Right lobe of liver (tissue), 6 donors: ENCODE measurements around the gene SYT14. TPM values are rescaled to one million over a fixed set of nuclear protein-coding genes. Genes with fewer than 3 reads are reported as not detected.
"Not testable (repeated sequence)": the region's sequence is repeated elsewhere in the genome, so short reads cannot be mapped to it uniquely, and the experiment has no call there.

Experiments used
- ATAC-seq, 4 donors: fragments of 200-7000 bp; cut with Tn5 transposase; one replicate each; pipeline ENCODE4 v1.9.1; 2020; ENCODE audit warnings: mild to moderate bottlenecking in 4 of 4, moderate library complexity in 4 of 4
- DNase-seq, 3 donors: peaks; one replicate each; pipeline ENCODE4 v3.0.0-alpha.2; 2020
- H3K27ac ChIP-seq, 3 donors: fragments of 200-600 bp; one replicate each; pipeline ENCODE4 v1.8.0; 2022
- H3K27me3 ChIP-seq, 2 donors: fragments of 200-600 bp; one replicate each; pipeline ENCODE4 v1.8.0; 2022
- H3K36me3 ChIP-seq, 4 donors: fragments of 200-600 bp; sonication (generic) in 1 of 4; one replicate each; pipeline versions ENCODE4 v1.5.1 to v1.8.0; 2017 to 2022; ENCODE audit warnings: control low read depth in 1 of 4
- H3K4me1 ChIP-seq, 4 donors: fragments of 200-600 bp; sonication (generic) in 1 of 4; one replicate each; pipeline versions ENCODE4 v1.5.1 to v1.8.0; 2017 to 2022; ENCODE audit warnings: control low read depth in 1 of 4
- H3K4me3 ChIP-seq, 3 donors: fragments of 200-600 bp; one replicate each; pipeline ENCODE4 v1.8.0; 2022
- H3K9me3 ChIP-seq, 4 donors: fragments of 200-600 bp; sonication (generic) in 1 of 4; one replicate each; pipeline versions ENCODE4 v1.5.1 to v1.8.0; 2017 to 2022; ENCODE audit warnings: control low read depth in 1 of 4
- POLR2A ChIP-seq: fragments of 450-650 bp; IDR thresholded peaks from one replicate; pipeline ENCODE4 v1.6.1; 2017; ENCODE audit warnings: antibody characterized with exemption, mild to moderate bottlenecking
- WGBS: methylation state at CpG from one replicate; pipeline ENCODE4 v1.1.6; 2018; ENCODE audit warnings: low coverage, low lambda C conversion rate; ENCODE audit not compliant: insufficient coverage; ENCODE audit errors: missing lambda C conversion rate; 5-methylcytosine and 5-hydroxymethylcytosine counted together
- intact Hi-C, 2 donors: fragments of 100-400 bp; cut with DNase I; formaldehyde crosslinking; loops; one replicate each; pipeline versions ENCODE4 v1.11.2 to v1.14.1; 2022
- total RNA-seq, 6 experiments: library from RNA; depleted of rRNA in 2 of 6; stranded (reverse); fragments of >200 nt in 2 of 6; fragmentation: NEBNext Ultra II Directional in 3 of 6; extraction: Animal tissue kit (Norgen Biotek cat#: 25700) in 3 of 6; gene quantifications; one replicate each; pipeline versions ENCODE4 v1.1.0 to v1.2.4, GENCODE V29; 2016 to 2023
- TF ChIP-seq, protein P1 (sequence below), 4 donors: fragments of 200-600 bp in 3 of 4; fragments of 450-650 bp in 1 of 4; IDR thresholded peaks; one replicate each; pipeline versions ENCODE4 v1.5.1 to v1.8.0; 2016 to 2022; ENCODE audit warnings: antibody characterized with exemption in 4 of 4, mild to moderate bottlenecking in 2 of 4
- donor health status: DM: no; HTN: yes; CAD: no.
- donor health status: DM: no; HTN: no; CAD: no.
- donor health status: DM: no; HTN: no; CAD: no.
- donor health status: DM: no; HTN: yes; CAD: no.
- donor health status: DM: no; HTN: yes; CAD: no.

Gene SYT14
- total RNA-seq, 6 experiments from 2014 or later: not detected

GRCh38 chr1:209893751-209894150 lies 44.3 kb upstream of the SYT14 start:
- no peak for TF ChIP-seq POLR2A
- TF ChIP-seq, protein P1, sequence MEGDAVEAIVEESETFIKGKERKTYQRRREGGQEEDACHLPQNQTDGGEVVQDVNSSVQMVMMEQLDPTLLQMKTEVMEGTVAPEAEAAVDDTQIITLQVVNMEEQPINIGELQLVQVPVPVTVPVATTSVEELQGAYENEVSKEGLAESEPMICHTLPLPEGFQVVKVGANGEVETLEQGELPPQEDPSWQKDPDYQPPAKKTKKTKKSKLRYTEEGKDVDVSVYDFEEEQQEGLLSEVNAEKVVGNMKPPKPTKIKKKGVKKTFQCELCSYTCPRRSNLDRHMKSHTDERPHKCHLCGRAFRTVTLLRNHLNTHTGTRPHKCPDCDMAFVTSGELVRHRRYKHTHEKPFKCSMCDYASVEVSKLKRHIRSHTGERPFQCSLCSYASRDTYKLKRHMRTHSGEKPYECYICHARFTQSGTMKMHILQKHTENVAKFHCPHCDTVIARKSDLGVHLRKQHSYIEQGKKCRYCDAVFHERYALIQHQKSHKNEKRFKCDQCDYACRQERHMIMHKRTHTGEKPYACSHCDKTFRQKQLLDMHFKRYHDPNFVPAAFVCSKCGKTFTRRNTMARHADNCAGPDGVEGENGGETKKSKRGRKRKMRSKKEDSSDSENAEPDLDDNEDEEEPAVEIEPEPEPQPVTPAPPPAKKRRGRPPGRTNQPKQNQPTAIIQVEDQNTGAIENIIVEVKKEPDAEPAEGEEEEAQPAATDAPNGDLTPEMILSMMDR (IDR thresholded peaks at IDR 0.05): no peak
- 53% methylated on average over 6 of the region's 6 CpGs for WGBS
- H3K36me3 ChIP-seq: no peaks in the 10 kb centered on the region
- no peak overlapping the region for H3K4me3 ChIP-seq
- no peaks in the 10 kb centered on the region for H3K27me3 ChIP-seq
- intact Hi-C loops: no loop called here
- no peak for ATAC-seq
- no peak for DNase-seq
- H3K9me3 ChIP-seq: no peaks in the 10 kb centered on the region
- H3K4me1 ChIP-seq: no peaks in the 10 kb centered on the region
- no peak overlapping the region for H3K27ac ChIP-seq

- WGBS: 10% methylated on average over 4 of the region's 4 CpGs
- intact Hi-C loops: no loop called here
- Histone ChIP-seq H3K36me3 (no peaks in the 10 kb centered on the region), H3K27ac (no peak overlapping the region), H3K9me3 (no peaks in the 10 kb centered on the region), H3K27me3 (no peaks in the 10 kb centered on the region), H3K4me1 (no peaks in the 10 kb centered on the region), H3K4me3 (no peak overlapping the region)
- no peak for TF ChIP-seq POLR2A
- TF ChIP-seq, protein P1 (IDR thresholded peaks at IDR 0.05): no peak
- no peak for DNase-seq
- ATAC-seq: no peak
These were observed 42.3 kb upstream of the SYT14 start for GRCh38 chr1:209895709-209896108.

DNA sequence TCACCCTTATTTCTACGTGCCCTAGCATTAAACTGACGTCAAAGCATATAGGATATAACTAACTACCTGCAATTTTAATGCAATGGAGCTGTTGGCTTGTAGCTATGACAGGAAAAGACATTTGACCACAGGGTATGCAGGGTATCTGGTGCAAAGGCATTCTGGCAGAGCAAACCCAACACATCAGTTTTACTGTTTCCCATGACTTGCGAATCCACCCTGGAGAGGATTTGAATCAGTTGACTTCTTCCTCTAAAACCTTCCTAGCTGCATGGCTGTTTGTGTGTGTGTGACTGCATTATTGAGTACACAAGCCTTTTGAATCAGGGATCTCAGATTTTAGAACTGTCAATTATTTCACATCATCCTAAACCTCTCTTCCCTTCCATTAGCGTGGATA lies 41.7 kb upstream of the SYT14 start:
- ATAC-seq (no peak), DNase-seq (no peak)
- no peaks in the 10 kb centered on the region for H3K27me3 ChIP-seq
- H3K4me1 ChIP-seq: no peaks in the 10 kb centered on the region
- intact Hi-C loops: no loop called here
- no peaks in the 10 kb centered on the region for H3K36me3 ChIP-seq
- TF ChIP-seq, protein P1 (IDR thresholded peaks at IDR 0.05): no peak
- TF ChIP-seq POLR2A: no peak
- WGBS: 58% methylated on average over 3 of the region's 4 CpGs
- H3K9me3 ChIP-seq: no peaks in the 10 kb centered on the region
- H3K4me3 ChIP-seq: no peak overlapping the region
- no peak overlapping the region for H3K27ac ChIP-seq

GRCh38 chr1:209898271-209898670 lies 39.7 kb upstream of the SYT14 start:
- intact Hi-C loops, H3K4me3 ChIP-seq, DNase-seq, ATAC-seq, H3K27ac ChIP-seq, H3K36me3 ChIP-seq, H3K27me3 ChIP-seq, H3K9me3 ChIP-seq, H3K4me1 ChIP-seq: not testable (repeated sequence)
- WGBS: 74% methylated on average over 5 of the region's 6 CpGs

- H3K9me3 ChIP-seq, H3K27ac ChIP-seq, ATAC-seq, H3K4me3 ChIP-seq, H3K27me3 ChIP-seq, intact Hi-C loops, DNase-seq, H3K4me1 ChIP-seq, H3K36me3 ChIP-seq: not testable (repeated sequence)
- 92% methylated on average over 6 of the region's 21 CpGs for WGBS
These were observed 39.2 kb upstream of the SYT14 start for GRCh38 chr1:209898851-209899250.

DNA sequence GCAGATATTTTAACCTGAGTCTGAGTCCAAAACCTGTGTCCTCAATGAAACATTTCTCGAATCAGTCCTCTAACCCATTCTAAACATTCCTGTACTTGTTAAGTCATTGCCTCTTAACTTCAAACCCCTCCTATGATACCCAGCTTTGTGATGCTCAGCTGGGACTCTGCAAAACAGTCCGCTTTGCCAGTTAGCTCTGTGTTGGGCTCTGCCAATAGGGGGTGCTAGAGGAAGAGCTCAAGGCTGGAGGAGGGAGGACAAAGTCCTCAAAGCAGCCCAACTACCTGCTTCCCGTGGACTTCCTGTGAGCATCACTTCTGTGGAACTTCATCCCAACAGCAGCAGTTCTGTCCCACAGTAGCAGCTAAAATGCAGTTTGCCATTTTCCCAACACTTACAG lies 38.1 kb upstream of the SYT14 start:
- intact Hi-C loops: no loop called here
- Histone ChIP-seq H3K27me3 (no peaks in the 10 kb centered on the region), H3K9me3 (no peaks in the 10 kb centered on the region), H3K27ac (no peak overlapping the region), H3K4me3 (no peak overlapping the region), H3K4me1 (no peaks in the 10 kb centered on the region), H3K36me3 (no peaks in the 10 kb centered on the region)
- TF ChIP-seq, protein P1 (IDR thresholded peaks at IDR 0.05): peak in 1 of 4 donors; percentile 19
- no peak for TF ChIP-seq POLR2A
- ATAC-seq (no peak), DNase-seq (no peak)
- 26% methylated on average over 3 of the region's 3 CpGs for WGBS
